H1 (cell line): ENCODE measurements around the gene FSTL4. TPM values are rescaled to one million over a fixed set of nuclear protein-coding genes. Genes with fewer than 3 reads are reported as not detected.

Source experiments
- POU5F1 ChIP-seq: IDR thresholded peaks from 2 replicates; pipeline ENCODE4 v1.6.1; 2011; ENCODE audit warnings: low read depth, mild to moderate bottlenecking, low read length, moderate library complexity
- SRF ChIP-seq: IDR thresholded peaks from 2 replicates; pipeline ENCODE4 v1.6.1; 2011; ENCODE audit warnings: mild to moderate bottlenecking, low read depth, low read length, moderate library complexity
- TAF1 ChIP-seq: IDR thresholded peaks from 2 replicates; pipeline ENCODE4 v1.6.1; 2011; ENCODE audit warnings: mild to moderate bottlenecking, low read depth, low read length
- polyA plus RNA-seq, 7 experiments: library from polyadenylated mRNA; depleted of rRNA in 3 of 7; stranded (reverse) in 5 of 7; unstranded in 2 of 7; fragments of >200 nt in 5 of 7; fragments of 200-250 nt in 2 of 7; gene quantifications; 1 replicate in 5 of 7; 2 replicates in 1 of 7; 4 replicates in 1 of 7; pipeline versions ENCODE4 v1.2.1 to v1.2.3, GENCODE V29; 2011 to 2013; ENCODE audit warnings: missing spikeins in 2 of 7, mixed read lengths in 2 of 7
- total RNA-seq: library from RNA; stranded (reverse); fragmentation: NEBNext Ultra II Directional; extraction: Animal tissue kit (Norgen Biotek cat#: 25700); gene quantifications from 2 replicates; pipeline ENCODE4 v1.2.1, GENCODE V29; 2021
- TF ChIP-seq, protein P1 (sequence below): IDR thresholded peaks from 2 replicates; pipeline ENCODE4 v1.6.1; 2012; ENCODE audit warnings: inconsistent platforms

The FSTL4 gene
- total and polyA plus RNA-seq, 2 of the 8 experiments (the other 6 are each of a cell fraction or from before 2014, with no cell fraction given) = 3.1 to 4.1 TPM

DNA sequence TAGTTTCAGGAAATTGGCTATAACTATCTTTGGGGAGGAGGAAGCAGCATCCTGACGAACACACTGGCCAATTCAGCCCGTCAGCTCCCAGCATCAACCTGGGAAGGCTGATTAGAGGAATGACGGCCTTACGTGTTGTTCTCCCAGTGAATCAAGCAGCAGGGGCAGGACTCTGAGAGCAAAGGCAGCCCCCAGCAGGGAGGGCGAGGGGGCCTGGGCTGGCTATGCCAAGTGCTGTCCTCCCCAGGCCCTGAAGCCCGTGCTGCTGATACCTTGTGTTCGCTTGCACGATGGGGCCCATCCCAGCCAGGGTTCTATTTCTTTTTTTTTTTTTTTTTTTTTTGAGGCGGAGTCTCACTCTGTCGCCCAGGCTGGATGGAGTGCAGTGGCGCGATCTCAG, 254.1 kb downstream of the FSTL4 start (continued):
- TF ChIP-seq SRF = no peak
- TF ChIP-seq, protein P1, sequence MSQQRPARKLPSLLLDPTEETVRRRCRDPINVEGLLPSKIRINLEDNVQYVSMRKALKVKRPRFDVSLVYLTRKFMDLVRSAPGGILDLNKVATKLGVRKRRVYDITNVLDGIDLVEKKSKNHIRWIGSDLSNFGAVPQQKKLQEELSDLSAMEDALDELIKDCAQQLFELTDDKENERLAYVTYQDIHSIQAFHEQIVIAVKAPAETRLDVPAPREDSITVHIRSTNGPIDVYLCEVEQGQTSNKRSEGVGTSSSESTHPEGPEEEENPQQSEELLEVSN = no peak
- TF ChIP-seq TAF1 = no peak
- no peak for TF ChIP-seq POU5F1
